ENCODE results near the gene ASB16. TPM values are rescaled to one million over a fixed set of nuclear protein-coding genes. Genes with fewer than 3 reads are reported as not detected.
"Not testable (repeated sequence)": the region's sequence is repeated elsewhere in the genome, so short reads cannot be mapped to it uniquely, and the experiment has no call there.

Gene ASB16
- total RNA-seq, 1 experiment from 2014 or later = 0.19 TPM

GRCh38 chr17:44130693-44131349 lies 39.7 kb upstream of the ASB16 start:
- BruUV-seq (replicated peaks) = no TSS peak
- intact Hi-C loops (cut with micrococcal nuclease; ENCODE audit: unreplicated experiment) = no loop called here
- Mint-ChIP-seq H3K4me3 (ENCODE audit: low read depth, unreplicated experiment) (no peak overlapping the region), H3K27ac (ENCODE audit: unreplicated experiment) (no peak overlapping the region), H3K27me3 (ENCODE audit: unreplicated experiment) (no peaks in the 10 kb centered on the region), H3K36me3 (ENCODE audit: insufficient read depth, unreplicated experiment) (no peaks in the 10 kb centered on the region), H3K4me1 (ENCODE audit: low read depth, unreplicated experiment) (no peaks in the 10 kb centered on the region), H3K9me3 (ENCODE audit: low read depth, unreplicated experiment) (no peaks in the 10 kb centered on the region)
- CTCF ChIA-PET = no interaction called here
- TF ChIP-seq CTCF (IDR thresholded peaks at IDR 0.05; ENCODE audit: unreplicated experiment) = no peak
- DNase-seq = no peak

- H3K9me3 Mint-ChIP-seq (ENCODE audit: low read depth, unreplicated experiment); H3K27ac Mint-ChIP-seq (ENCODE audit: unreplicated experiment); H3K36me3 Mint-ChIP-seq (ENCODE audit: insufficient read depth, unreplicated experiment); intact Hi-C loops (cut with micrococcal nuclease; ENCODE audit: unreplicated experiment); H3K4me3 Mint-ChIP-seq (ENCODE audit: low read depth, unreplicated experiment); BruUV-seq (replicated peaks); H3K4me1 Mint-ChIP-seq (ENCODE audit: low read depth, unreplicated experiment); DNase-seq; H3K27me3 Mint-ChIP-seq (ENCODE audit: unreplicated experiment): not testable (repeated sequence)
- CTCF ChIA-PET = interaction anchor here (1.6 kb wide), 1 partner anchor 8 kb away, joined by 6 read pairs; the partner anchor contains the start of gene HDAC5
Measured at GRCh38 chr17:44131372-44131771, 39.1 kb upstream of the ASB16 start.

DNA sequence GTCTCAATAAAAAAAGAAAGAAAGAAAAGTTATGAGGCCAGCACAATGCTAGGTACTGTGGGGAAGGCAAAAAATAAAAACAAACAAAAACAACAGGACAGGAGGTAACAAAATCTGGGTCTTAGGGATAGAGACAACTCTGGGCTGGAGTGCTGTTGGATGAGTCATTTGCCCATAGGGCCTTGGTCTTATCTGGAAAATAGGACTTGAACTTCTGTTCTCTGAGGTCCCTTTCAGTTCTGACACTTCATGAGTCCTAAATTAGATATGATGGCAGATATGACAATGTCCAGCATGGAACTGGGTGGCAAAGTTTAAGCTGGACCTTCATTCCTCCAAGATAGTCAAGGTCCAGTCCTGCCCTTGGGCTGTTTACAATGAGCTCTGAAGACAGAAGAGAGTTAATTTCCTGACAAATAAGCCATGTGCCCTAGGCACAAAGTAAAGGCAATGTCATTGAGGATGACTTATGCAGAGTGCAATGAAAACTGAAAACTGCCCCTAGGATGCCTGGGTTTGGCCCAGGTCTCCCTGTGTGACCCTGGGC lies 38.2 kb upstream of the ASB16 start:
- TF ChIP-seq CTCF (IDR thresholded peaks at IDR 0.05; ENCODE audit: unreplicated experiment) = no peak
- Mint-ChIP-seq H3K4me1 (ENCODE audit: low read depth, unreplicated experiment) (peaks cover 3% of the 10 kb centered on the region), H3K27ac (ENCODE audit: unreplicated experiment) (no peak overlapping the region), H3K9me3 (ENCODE audit: low read depth, unreplicated experiment) (no peaks in the 10 kb centered on the region), H3K4me3 (ENCODE audit: low read depth, unreplicated experiment) (no peak overlapping the region), H3K27me3 (ENCODE audit: unreplicated experiment) (no peaks in the 10 kb centered on the region), H3K36me3 (ENCODE audit: insufficient read depth, unreplicated experiment) (peaks cover under 1% of the 10 kb centered on the region)
- CTCF ChIA-PET = interaction anchor here (1.6 kb wide), 1 partner anchor 9 kb away, joined by 6 read pairs; the partner anchor contains the start of gene HDAC5
- no TSS peak for BruUV-seq (replicated peaks)
- DNase-seq = no peak
- intact Hi-C loops (cut with micrococcal nuclease; ENCODE audit: unreplicated experiment) = no loop called here

DNA sequence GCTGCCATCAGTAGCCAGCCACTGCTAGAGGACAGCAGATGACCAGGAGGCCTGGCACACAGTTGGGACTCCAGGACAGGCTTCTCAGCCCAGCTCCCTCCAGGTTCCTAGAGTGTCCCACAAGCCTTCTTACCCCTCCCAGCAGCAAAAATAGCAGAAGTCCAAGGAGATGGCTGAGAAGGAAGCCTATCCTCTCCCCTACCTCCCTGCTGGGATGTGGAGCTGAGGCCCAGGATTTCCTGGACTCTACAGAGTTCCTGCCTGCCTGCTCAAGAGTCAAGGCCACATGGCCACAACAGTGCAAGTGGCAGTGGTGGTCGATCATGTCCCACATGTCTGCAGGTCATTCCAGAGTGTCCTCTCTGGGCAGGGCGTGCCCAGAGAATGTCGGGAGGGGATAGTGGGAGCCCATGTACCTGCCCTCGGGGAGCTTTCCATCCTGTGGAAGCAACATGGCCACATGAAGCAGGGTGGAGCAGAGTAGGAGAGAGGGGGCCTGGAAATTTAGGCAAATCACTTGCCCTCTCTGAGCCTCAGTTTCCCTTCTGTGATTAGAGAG lies 36.5 kb upstream of the ASB16 start:
- intact Hi-C loops (cut with micrococcal nuclease; ENCODE audit: unreplicated experiment) = no loop called here
- CTCF ChIA-PET = interaction anchor here (1.0 kb wide), 1 partner anchor 10 kb away, joined by 5 read pairs; the partner anchor contains the start of gene HDAC5
- Mint-ChIP-seq H3K4me3 (ENCODE audit: low read depth, unreplicated experiment) (no peak overlapping the region), H3K27ac (ENCODE audit: unreplicated experiment) (no peak overlapping the region), H3K36me3 (ENCODE audit: insufficient read depth, unreplicated experiment) (peaks cover 17% of the 10 kb centered on the region), H3K9me3 (ENCODE audit: low read depth, unreplicated experiment) (no peaks in the 10 kb centered on the region), H3K27me3 (ENCODE audit: unreplicated experiment) (no peaks in the 10 kb centered on the region), H3K4me1 (ENCODE audit: low read depth, unreplicated experiment) (peaks cover 20% of the 10 kb centered on the region)
- DNase-seq = no peak
- TF ChIP-seq CTCF (IDR thresholded peaks at IDR 0.05; ENCODE audit: unreplicated experiment) = no peak
- no TSS peak for BruUV-seq (replicated peaks)

Measured in Calu3 (cell line).